Measurements from ENCODE around the gene NUDT22. TPM values are rescaled to one million over a fixed set of nuclear protein-coding genes. Genes with fewer than 3 reads are reported as not detected.

The NUDT22 gene
- polyA plus RNA-seq, 1 donor (not counting 4 experiments of a cell fraction or from before 2014, with no cell fraction given): 31.1 TPM

DNA sequence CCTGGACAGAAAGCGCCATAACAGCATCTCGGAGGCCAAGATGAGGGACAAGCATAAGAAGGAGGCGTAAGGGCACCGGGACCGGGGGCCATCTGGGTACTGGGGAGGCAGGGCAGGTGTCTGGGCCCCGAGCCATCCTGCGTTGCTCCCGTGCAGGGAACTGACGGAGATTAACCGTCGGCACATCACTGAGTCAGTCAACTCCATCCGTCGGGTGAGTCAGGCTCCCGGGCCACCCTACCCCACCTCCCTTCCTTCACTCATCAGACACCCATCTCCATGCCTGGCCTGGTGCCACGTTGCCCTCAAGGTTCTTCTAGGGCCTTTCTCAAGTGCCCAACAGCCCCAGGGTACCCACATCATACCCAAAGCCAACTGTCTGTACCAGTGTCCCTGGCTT lies 40.3 kb downstream of the NUDT22 start:
- Histone ChIP-seq H3K27ac (ENCODE audit: control insufficient read depth, insufficient read depth, low read length) (no peak overlapping the region), H3K27me3 (ENCODE audit: control insufficient read depth, extremely low read depth, insufficient read depth, low read length) (no peaks in the 10 kb centered on the region), H3K4me3 (ENCODE audit: control insufficient read depth in 2 of 3, extremely low read depth in 1 of 3, insufficient read depth in 2 of 3, low read depth in 1 of 3, low read length in 3 of 3) (no peak overlapping the region), H3K4me2 (ENCODE audit: control insufficient read depth, extremely low read depth, insufficient read depth, low read depth, low read length) (no peak overlapping the region), H3K9ac (ENCODE audit: control insufficient read depth, extremely low read depth, insufficient read depth, low read length) (no peak overlapping the region), H3K4me1 (ENCODE audit: control insufficient read depth, extremely low read depth, insufficient read depth, low read length) (peaks cover 57% of the 10 kb centered on the region), H3K9me1 (ENCODE audit: control insufficient read depth, extremely low read depth, insufficient read depth, low read length) (no peaks in the 10 kb centered on the region), H3K36me3 (ENCODE audit: control insufficient read depth in 2 of 2, extremely low read depth in 1 of 2, insufficient read depth in 2 of 2, low read length in 2 of 2) (peaks cover 34 to 59% of the 10 kb centered on the region in 2 experiments), H3K9me3 (ENCODE audit: control insufficient read depth, low read depth, low read length) (no peaks in the 10 kb centered on the region), H4K20me1 (ENCODE audit: control insufficient read depth, extremely low read depth, insufficient read depth, low read length) (no peaks in the 10 kb centered on the region), H2AFZ (ENCODE audit: control insufficient read depth, low read length) (no peak overlapping the region), H3K79me2 (ENCODE audit: control insufficient read depth, insufficient read depth, low read length) (no peaks in the 10 kb centered on the region)
- dilution Hi-C loops (cut with MboI; ENCODE audit: extremely low pct_ligation_motif_present, low sequenced_read_pairs): no loop called here
- no peak for DNase-seq (ENCODE audit: low read depth, low spot score)
- FAIRE-seq: no peak
- TF ChIP-seq, protein P1, sequence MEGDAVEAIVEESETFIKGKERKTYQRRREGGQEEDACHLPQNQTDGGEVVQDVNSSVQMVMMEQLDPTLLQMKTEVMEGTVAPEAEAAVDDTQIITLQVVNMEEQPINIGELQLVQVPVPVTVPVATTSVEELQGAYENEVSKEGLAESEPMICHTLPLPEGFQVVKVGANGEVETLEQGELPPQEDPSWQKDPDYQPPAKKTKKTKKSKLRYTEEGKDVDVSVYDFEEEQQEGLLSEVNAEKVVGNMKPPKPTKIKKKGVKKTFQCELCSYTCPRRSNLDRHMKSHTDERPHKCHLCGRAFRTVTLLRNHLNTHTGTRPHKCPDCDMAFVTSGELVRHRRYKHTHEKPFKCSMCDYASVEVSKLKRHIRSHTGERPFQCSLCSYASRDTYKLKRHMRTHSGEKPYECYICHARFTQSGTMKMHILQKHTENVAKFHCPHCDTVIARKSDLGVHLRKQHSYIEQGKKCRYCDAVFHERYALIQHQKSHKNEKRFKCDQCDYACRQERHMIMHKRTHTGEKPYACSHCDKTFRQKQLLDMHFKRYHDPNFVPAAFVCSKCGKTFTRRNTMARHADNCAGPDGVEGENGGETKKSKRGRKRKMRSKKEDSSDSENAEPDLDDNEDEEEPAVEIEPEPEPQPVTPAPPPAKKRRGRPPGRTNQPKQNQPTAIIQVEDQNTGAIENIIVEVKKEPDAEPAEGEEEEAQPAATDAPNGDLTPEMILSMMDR (optimal IDR thresholded peaks at IDR 0.05 in 1 of 3, IDR thresholded peaks at IDR 0.05 in 1 of 3, conservative IDR thresholded peaks at IDR 0.05 in 1 of 3; ENCODE audit: extremely low read depth in 1 of 3, insufficient read depth in 2 of 3, low read length in 3 of 3): no peak
- no peak for TF ChIP-seq EZH2 (IDR thresholded peaks at IDR 0.05; ENCODE audit: low read length)

DNA sequence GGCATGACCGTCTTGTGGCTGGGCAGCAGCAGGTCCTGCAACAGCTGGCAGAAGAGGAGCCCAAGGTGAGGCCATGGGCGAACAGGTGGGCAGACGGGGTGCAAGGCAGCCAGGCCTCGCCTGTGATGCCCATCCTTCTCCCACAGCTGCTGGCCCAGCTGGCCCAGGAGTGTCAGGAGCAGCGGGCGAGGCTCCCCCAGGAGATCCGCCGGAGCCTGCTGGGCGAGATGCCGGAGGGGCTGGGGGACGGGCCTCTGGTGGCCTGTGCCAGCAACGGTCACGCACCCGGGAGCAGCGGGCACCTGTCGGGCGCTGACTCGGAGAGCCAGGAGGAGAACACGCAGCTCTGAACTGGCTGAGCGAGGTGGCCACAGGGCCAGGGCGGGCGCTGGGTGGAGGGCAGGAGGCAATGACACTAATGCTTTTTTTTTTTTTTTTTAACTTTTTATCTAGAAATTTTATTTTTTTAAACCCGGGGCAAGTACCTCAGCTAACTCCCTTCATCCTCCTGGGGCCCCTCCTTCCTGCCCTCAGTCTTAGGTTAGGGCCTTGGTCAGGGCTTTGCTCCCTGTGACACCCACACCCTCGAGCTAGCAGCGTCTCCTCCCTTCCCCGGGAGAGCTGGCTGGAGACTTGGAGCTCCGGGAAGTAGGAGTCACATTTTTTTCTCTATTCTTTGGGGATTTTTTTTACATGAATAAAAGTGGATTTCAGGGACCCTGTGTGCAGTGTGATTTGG lies 41.3 kb downstream of the NUDT22 start:
- H3K79me2 ChIP-seq (ENCODE audit: control insufficient read depth, insufficient read depth, low read length): no peaks in the 10 kb centered on the region
- H4K20me1 ChIP-seq (ENCODE audit: control insufficient read depth, extremely low read depth, insufficient read depth, low read length): no peaks in the 10 kb centered on the region
- no peak for TF ChIP-seq EZH2 (IDR thresholded peaks at IDR 0.05; ENCODE audit: low read length)
- TF ChIP-seq, protein P1 (optimal IDR thresholded peaks at IDR 0.05 in 1 of 3, IDR thresholded peaks at IDR 0.05 in 1 of 3, conservative IDR thresholded peaks at IDR 0.05 in 1 of 3; ENCODE audit: extremely low read depth in 1 of 3, insufficient read depth in 2 of 3, low read length in 3 of 3): no peak
- dilution Hi-C loops (cut with MboI; ENCODE audit: extremely low pct_ligation_motif_present, low sequenced_read_pairs): no loop called here
- no peak overlapping the region for H3K4me3 ChIP-seq (ENCODE audit: control insufficient read depth in 2 of 3, extremely low read depth in 1 of 3, insufficient read depth in 2 of 3, low read depth in 1 of 3, low read length in 3 of 3)
- FAIRE-seq: no peak
- peaks cover 64% of the 10 kb centered on the region for H3K4me1 ChIP-seq (ENCODE audit: control insufficient read depth, extremely low read depth, insufficient read depth, low read length)
- no peaks in the 10 kb centered on the region for H3K9me1 ChIP-seq (ENCODE audit: control insufficient read depth, extremely low read depth, insufficient read depth, low read length)
- no peak overlapping the region for H3K4me2 ChIP-seq (ENCODE audit: control insufficient read depth, extremely low read depth, insufficient read depth, low read depth, low read length)
- H2AFZ ChIP-seq (ENCODE audit: control insufficient read depth, low read length): no peak overlapping the region
- DNase-seq (ENCODE audit: low read depth, low spot score): no peak
- H3K9me3 ChIP-seq (ENCODE audit: control insufficient read depth, low read depth, low read length): no peaks in the 10 kb centered on the region
- H3K27ac ChIP-seq (ENCODE audit: control insufficient read depth, insufficient read depth, low read length): peak overlapping the region; percentile 78
- H3K9ac ChIP-seq (ENCODE audit: control insufficient read depth, extremely low read depth, insufficient read depth, low read length): no peak overlapping the region
- peaks cover 28 to 51% of the 10 kb centered on the region in 2 experiments for H3K36me3 ChIP-seq (ENCODE audit: control insufficient read depth in 2 of 2, extremely low read depth in 1 of 2, insufficient read depth in 2 of 2, low read length in 2 of 2)
- no peaks in the 10 kb centered on the region for H3K27me3 ChIP-seq (ENCODE audit: control insufficient read depth, extremely low read depth, insufficient read depth, low read length)
